ENCODE data around the gene STUM. TPM values are rescaled to one million over a fixed set of nuclear protein-coding genes. Genes with fewer than 3 reads are reported as not detected.

The STUM gene
- total RNA-seq, 1 donor from 2014 or later: 0.55 TPM

GRCh38 chr1:226618380-226618779, 69.8 kb downstream of the STUM start:
- peaks cover 9% of the 10 kb centered on the region for H3K9me3 Mint-ChIP-seq (ENCODE audit: low read depth)
- no peaks in the 10 kb centered on the region for H3K4me1 Mint-ChIP-seq (ENCODE audit: low read depth)
- TF ChIP-seq CTCF (IDR thresholded peaks at IDR 0.05; ENCODE audit: unreplicated experiment): no peak
- no peaks in the 10 kb centered on the region for H3K27me3 Mint-ChIP-seq
- H3K27ac Mint-ChIP-seq: no peak overlapping the region
- peaks cover 1% of the 10 kb centered on the region for H3K36me3 Mint-ChIP-seq (ENCODE audit: insufficient read depth)
- DNase-seq (ENCODE audit: low spot score, unreplicated experiment): no peak
- no peak overlapping the region for H3K4me3 Mint-ChIP-seq (ENCODE audit: low read depth)

DNA sequence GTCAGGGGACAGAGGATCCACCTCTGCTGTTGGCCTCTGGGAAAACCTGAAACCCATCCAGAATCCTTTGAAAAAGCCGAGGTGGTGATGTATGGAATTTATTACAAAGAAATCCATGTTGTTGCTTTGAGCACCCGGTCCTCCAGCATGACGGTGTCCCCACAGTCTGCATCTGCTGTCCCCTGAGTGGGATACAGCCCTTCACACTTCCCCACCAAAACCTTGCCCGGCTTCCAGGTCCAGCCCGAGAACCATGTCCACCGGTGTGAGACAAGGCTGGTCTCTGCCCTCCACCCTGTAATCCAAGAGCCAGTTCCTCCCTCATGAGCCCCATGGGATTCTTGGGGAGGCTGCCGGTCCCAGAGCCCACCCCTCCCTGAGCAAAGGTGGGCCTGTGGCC, 70.5 kb downstream of the STUM start:
- H3K27ac Mint-ChIP-seq: no peak overlapping the region
- DNase-seq (ENCODE audit: low spot score, unreplicated experiment): no peak
- H3K9me3 Mint-ChIP-seq (ENCODE audit: low read depth): peaks cover 7% of the 10 kb centered on the region
- H3K36me3 Mint-ChIP-seq (ENCODE audit: insufficient read depth): peaks cover 1% of the 10 kb centered on the region
- H3K4me1 Mint-ChIP-seq (ENCODE audit: low read depth): no peaks in the 10 kb centered on the region
- H3K27me3 Mint-ChIP-seq: no peaks in the 10 kb centered on the region
- TF ChIP-seq CTCF (IDR thresholded peaks at IDR 0.05; ENCODE audit: unreplicated experiment): no peak
- H3K4me3 Mint-ChIP-seq (ENCODE audit: low read depth): no peak overlapping the region

DNA sequence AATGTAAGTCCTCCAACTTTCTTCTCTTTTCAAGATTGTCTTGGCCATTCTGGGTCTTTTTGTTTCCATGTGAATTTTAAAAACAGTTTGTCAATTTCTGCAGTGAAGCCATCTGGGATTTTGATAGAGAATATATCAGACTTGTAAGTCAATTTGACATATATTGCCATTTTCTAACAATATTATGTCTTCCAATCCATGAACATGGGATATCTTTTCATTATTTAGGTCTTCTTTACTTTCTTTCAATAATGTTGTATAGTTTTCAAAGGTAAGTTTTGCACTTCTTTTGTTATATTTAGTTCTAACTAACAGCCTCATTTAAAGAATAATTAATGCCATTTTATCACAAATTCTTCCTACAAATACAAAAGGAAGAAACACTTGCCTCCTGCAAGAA, 73.4 kb downstream of the STUM start:
- no peak for TF ChIP-seq CTCF (IDR thresholded peaks at IDR 0.05; ENCODE audit: unreplicated experiment)
- no peak for DNase-seq (ENCODE audit: low spot score, unreplicated experiment)
- peaks cover 1% of the 10 kb centered on the region for H3K36me3 Mint-ChIP-seq (ENCODE audit: insufficient read depth)
- H3K27ac Mint-ChIP-seq: no peak overlapping the region
- H3K4me1 Mint-ChIP-seq (ENCODE audit: low read depth): no peaks in the 10 kb centered on the region
- H3K9me3 Mint-ChIP-seq (ENCODE audit: low read depth): peaks cover 4% of the 10 kb centered on the region
- peaks cover 19% of the 10 kb centered on the region for H3K27me3 Mint-ChIP-seq
- no peak overlapping the region for H3K4me3 Mint-ChIP-seq (ENCODE audit: low read depth)

GRCh38 chr1:226624526-226624925, 76.0 kb downstream of the STUM start:
- Mint-ChIP-seq H3K27me3 (peaks cover 27% of the 10 kb centered on the region), H3K4me1 (ENCODE audit: low read depth) (no peaks in the 10 kb centered on the region), H3K4me3 (ENCODE audit: low read depth) (no peak overlapping the region), H3K27ac (no peak overlapping the region), H3K36me3 (ENCODE audit: insufficient read depth) (no peaks in the 10 kb centered on the region), H3K9me3 (ENCODE audit: low read depth) (no peaks in the 10 kb centered on the region)
- TF ChIP-seq CTCF (IDR thresholded peaks at IDR 0.05; ENCODE audit: unreplicated experiment): no peak
- DNase-seq (ENCODE audit: low spot score, unreplicated experiment): no peak

- Mint-ChIP-seq H3K4me1 (ENCODE audit: low read depth) (no peaks in the 10 kb centered on the region), H3K4me3 (ENCODE audit: low read depth) (no peak overlapping the region)
- no peak for TF ChIP-seq CTCF (IDR thresholded peaks at IDR 0.05; ENCODE audit: unreplicated experiment)
Observed at GRCh38 chr1:226625326-226625725, 76.8 kb downstream of the STUM start.

More at GRCh38 chr1:226625326-226625725, 76.8 kb downstream of the STUM start:
- Mint-ChIP-seq H3K27me3 (peaks cover 27% of the 10 kb centered on the region), H3K36me3 (ENCODE audit: insufficient read depth) (no peaks in the 10 kb centered on the region), H3K27ac (no peak overlapping the region), H3K9me3 (ENCODE audit: low read depth) (no peaks in the 10 kb centered on the region)
- DNase-seq (ENCODE audit: low spot score, unreplicated experiment): no peak
